Epidermal melanocyte (primary cell): ENCODE results near the gene MNAT1.
"Not testable (repeated sequence)": the region's sequence is repeated elsewhere in the genome, so short reads cannot be mapped to it uniquely, and the experiment has no call there.

Source experiments
- DNase-seq: peaks from one replicate; pipeline ENCODE4 v3.0.0; 2011; ENCODE audit warnings: low spot score; ENCODE audit not compliant: insufficient read length

MNAT1 gene

GRCh38 chr14:60805841-60806430 is 71.4 kb downstream of the MNAT1 start:
- DNase-seq, result no peak

- no peak for DNase-seq
These were observed 72.7 kb downstream of the MNAT1 start for GRCh38 chr14:60807247-60807646.

GRCh38 chr14:60807971-60808370 is 73.4 kb downstream of the MNAT1 start:
- no peak for DNase-seq

GRCh38 chr14:60812987-60813386 is 78.4 kb downstream of the MNAT1 start:
- no peak for DNase-seq

GRCh38 chr14:60815371-60815770 is 80.8 kb downstream of the MNAT1 start:
- DNase-seq, result no peak

GRCh38 chr14:60817113-60817512 is 82.6 kb downstream of the MNAT1 start:
- no peak for DNase-seq

- no peak for DNase-seq
These were observed 85.0 kb downstream of the MNAT1 start for GRCh38 chr14:60819575-60819974.

- no peak for DNase-seq
These were observed 104.0 kb downstream of the MNAT1 start for GRCh38 chr14:60838601-60839000.

- no peak for DNase-seq
These were observed 104.5 kb downstream of the MNAT1 start for GRCh38 chr14:60839057-60839456.

GRCh38 chr14:60839657-60840056 is 105.1 kb downstream of the MNAT1 start:
- DNase-seq, result no peak

GRCh38 chr14:60840313-60840712 is 105.8 kb downstream of the MNAT1 start:
- DNase-seq, result no peak

GRCh38 chr14:60845523-60845922 is 111.0 kb downstream of the MNAT1 start:
- DNase-seq, result no peak

GRCh38 chr14:60848066-60848465 is 113.5 kb downstream of the MNAT1 start:
- no peak for DNase-seq

- DNase-seq, result not testable (repeated sequence)
These were observed 117.1 kb downstream of the MNAT1 start for GRCh38 chr14:60851692-60852091.

- DNase-seq, result no peak
These were observed 121.5 kb downstream of the MNAT1 start for GRCh38 chr14:60856111-60856510.

GRCh38 chr14:60859525-60859924 is 125.0 kb downstream of the MNAT1 start:
- no peak for DNase-seq

- no peak for DNase-seq
These were observed 127.1 kb downstream of the MNAT1 start for GRCh38 chr14:60861545-60862140.

- DNase-seq, result no peak
These were observed 127.7 kb downstream of the MNAT1 start for GRCh38 chr14:60862283-60862682.

GRCh38 chr14:60863249-60863648 is 128.7 kb downstream of the MNAT1 start:
- DNase-seq, result no peak

GRCh38 chr14:60865378-60866127 is 131.0 kb downstream of the MNAT1 start:
- no peak for DNase-seq

- DNase-seq, result no peak
These were observed 133.1 kb downstream of the MNAT1 start for GRCh38 chr14:60867503-60868172.

- DNase-seq, result no peak
These were observed 143.6 kb downstream of the MNAT1 start for GRCh38 chr14:60878121-60878520.
